NT2/D1 (cell line): Measurements from ENCODE around the gene TDRD15.

Experiments used
- DNase-seq: peaks from one replicate; pipeline ENCODE4 v3.0.0-alpha.2; 2011; ENCODE audit warnings: low read depth, low spot score
- H3K27me3 ChIP-seq: 2 replicates; pipeline ENCODE4 v1.6.0; 2011; ENCODE audit warnings: mild to moderate bottlenecking; ENCODE audit not compliant: insufficient read length, insufficient read depth
- H3K36me3 ChIP-seq: 2 replicates; pipeline ENCODE4 v1.6.1; 2011; ENCODE audit warnings: mild to moderate bottlenecking, low read length, mixed read lengths; ENCODE audit not compliant: insufficient read depth, insufficient read length
- H3K4me1 ChIP-seq: 2 replicates; pipeline ENCODE4 v1.5.1; 2011; ENCODE audit not compliant: insufficient read depth, insufficient read length
- H3K4me3 ChIP-seq: 2 replicates; pipeline ENCODE4 v1.5.1; 2011; ENCODE audit warnings: low read depth; ENCODE audit not compliant: insufficient read length
- H3K9ac ChIP-seq: 2 replicates; pipeline ENCODE4 v1.6.0; 2011; ENCODE audit warnings: low read depth; ENCODE audit not compliant: insufficient read length
- H3K9me3 ChIP-seq: 2 replicates; pipeline ENCODE4 v1.5.1; 2011; ENCODE audit warnings: mild to moderate bottlenecking, low read length; ENCODE audit not compliant: insufficient read depth
- SUZ12 ChIP-seq: IDR thresholded peaks from 2 replicates; pipeline ENCODE4 v1.6.1; 2011; ENCODE audit not compliant: insufficient read length, insufficient read depth; ENCODE audit errors: extremely low read depth
- YY1 ChIP-seq: IDR thresholded peaks from 2 replicates; pipeline ENCODE4 v1.6.1; 2011; ENCODE audit not compliant: insufficient read length, insufficient read depth
- ZNF274 ChIP-seq: IDR thresholded peaks from 2 replicates; pipeline ENCODE4 v1.6.1; 2011; ENCODE audit warnings: mild to moderate bottlenecking, low read depth, low read length

TDRD15 gene

DNA sequence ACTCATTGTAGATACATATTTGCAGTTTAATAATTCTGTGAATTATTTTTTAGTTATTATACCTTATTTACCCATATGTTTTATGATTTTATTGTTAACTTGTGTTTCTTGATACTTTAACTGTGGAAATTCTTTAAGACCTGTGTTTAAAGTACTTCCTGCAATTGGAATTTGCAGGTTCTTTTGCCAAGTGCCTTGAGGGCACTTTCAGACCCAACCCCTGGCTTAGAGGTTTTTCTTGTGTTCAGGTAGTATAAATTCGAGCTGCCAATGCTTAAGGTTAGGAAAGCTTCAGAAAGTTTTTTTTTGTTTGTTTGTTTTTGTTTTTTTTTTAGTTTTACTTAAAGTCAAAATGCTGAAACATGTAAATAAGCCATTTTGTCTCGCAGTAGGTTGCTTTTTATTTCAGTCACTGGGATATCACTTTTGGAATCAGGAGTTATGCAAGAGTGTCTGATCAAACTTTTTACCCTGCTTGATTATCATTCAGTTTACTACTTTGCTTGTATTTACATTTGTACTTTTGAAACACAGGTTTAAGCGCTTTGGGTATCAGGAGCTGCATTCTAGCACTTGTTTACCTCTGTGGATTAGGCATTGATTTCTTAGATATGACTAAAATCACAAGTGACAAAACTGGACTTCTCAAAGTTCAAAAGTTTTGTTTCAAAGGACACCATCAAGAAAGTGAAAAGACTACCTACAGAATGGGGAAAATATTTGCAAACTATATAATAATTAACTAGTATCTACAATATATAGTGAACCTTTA, 31.8 kb downstream of the TDRD15 start:
- H3K4me3 ChIP-seq, result no peak overlapping the region
- no peaks in the 10 kb centered on the region for H3K4me1 ChIP-seq

DNA sequence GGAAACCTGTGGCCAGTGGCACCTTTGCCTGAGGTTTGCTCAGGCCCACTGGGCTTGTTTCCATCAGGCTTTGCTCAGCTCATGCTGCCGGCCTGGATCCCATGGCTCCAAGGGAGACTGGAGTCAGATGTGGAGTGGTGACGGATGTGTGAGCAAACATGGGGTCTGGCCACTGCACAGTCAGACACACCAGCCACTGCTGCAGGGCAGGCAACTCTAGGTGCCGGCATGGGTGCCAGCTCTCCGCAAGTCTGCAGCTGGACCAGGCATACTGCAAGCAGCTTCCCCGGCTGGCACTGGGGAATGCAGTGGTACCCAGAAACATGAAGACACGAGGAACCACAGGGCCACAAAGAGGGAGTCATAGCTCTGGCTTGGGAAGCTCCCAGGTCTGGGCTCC, 37.4 kb downstream of the TDRD15 start:
- H3K27me3 ChIP-seq, result no peaks in the 10 kb centered on the region
- TF ChIP-seq YY1, result no peak
- no peak for TF ChIP-seq ZNF274
- no peak for TF ChIP-seq SUZ12
- no peak for DNase-seq
- no peaks in the 10 kb centered on the region for H3K9me3 ChIP-seq
- no peak overlapping the region for H3K4me3 ChIP-seq
- H3K4me1 ChIP-seq, result no peaks in the 10 kb centered on the region
- H3K36me3 ChIP-seq, result no peaks in the 10 kb centered on the region
- no peak overlapping the region for H3K9ac ChIP-seq

More for the DNA sequence above, 31.8 kb downstream of the TDRD15 start:
- no peak for TF ChIP-seq SUZ12
- TF ChIP-seq ZNF274, result no peak
- no peak for TF ChIP-seq YY1
- Histone ChIP-seq H3K9ac (no peak overlapping the region), H3K9me3 (no peaks in the 10 kb centered on the region), H3K27me3 (no peaks in the 10 kb centered on the region), H3K36me3 (no peaks in the 10 kb centered on the region)
- DNase-seq, result no peak

DNA sequence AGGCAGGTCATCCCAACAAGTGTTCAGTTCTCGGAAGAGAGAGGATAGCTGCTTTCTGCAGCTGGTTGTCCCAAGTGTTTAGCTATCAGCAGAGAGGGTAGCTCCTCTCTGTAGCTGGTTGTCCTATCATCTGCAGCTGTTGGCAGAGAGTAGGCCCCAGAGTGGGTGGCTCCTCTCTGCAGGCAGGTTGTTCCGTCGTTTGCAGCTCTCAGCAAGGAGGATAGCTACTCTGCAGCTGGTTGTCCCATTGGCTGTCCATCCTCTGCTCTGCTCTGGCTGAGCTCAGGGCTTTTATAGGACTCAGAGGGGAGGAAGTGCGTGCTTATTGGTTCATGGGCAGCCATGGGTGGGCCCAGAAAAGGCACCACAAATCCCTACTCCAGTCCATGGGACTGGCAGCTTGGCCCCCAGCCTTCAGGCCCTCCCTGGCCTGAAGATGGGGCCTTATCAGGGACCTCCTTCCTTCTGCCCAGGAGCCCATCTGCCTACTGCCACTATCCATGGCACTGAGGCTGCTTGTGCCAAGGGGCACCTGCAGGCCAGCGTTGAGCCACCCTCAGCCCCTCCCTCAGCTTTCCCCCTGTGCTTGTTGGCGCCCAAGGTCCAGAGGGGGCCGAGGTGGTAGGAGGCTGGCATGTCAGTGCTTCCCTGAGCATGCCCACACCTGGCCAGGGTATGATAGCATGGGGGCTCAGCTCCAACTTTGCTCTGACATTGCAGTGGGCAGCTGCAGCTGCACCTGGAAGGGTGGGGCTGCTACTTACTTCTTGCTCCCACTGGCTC, 38.3 kb downstream of the TDRD15 start:
- Histone ChIP-seq H3K4me1 (no peaks in the 10 kb centered on the region), H3K4me3 (no peak overlapping the region), H3K36me3 (no peaks in the 10 kb centered on the region), H3K9ac (no peak overlapping the region), H3K9me3 (no peaks in the 10 kb centered on the region), H3K27me3 (no peaks in the 10 kb centered on the region)
- no peak for TF ChIP-seq ZNF274
- TF ChIP-seq SUZ12, result no peak
- no peak for TF ChIP-seq YY1
- DNase-seq, result no peak

DNA sequence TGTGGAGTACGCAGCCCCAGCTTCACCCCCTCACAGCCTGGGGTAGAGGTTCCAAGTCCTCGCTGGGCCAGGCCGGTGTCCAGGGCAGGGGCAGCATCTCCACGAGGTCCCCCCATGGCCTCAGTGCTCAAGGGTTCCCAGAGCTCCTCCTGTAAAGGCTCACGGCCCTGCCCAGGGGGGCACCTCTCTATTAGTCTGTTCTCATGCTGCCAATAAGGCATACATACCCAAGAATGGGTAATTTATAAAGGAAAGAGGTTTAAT, 38.8 kb downstream of the TDRD15 start:
- no peak overlapping the region for H3K9ac ChIP-seq
- H3K36me3 ChIP-seq, result no peaks in the 10 kb centered on the region
- TF ChIP-seq YY1, result no peak
- no peak for TF ChIP-seq SUZ12
- TF ChIP-seq ZNF274, result no peak
- H3K4me1 ChIP-seq, result no peaks in the 10 kb centered on the region
- H3K27me3 ChIP-seq, result no peaks in the 10 kb centered on the region
- no peak for DNase-seq
- no peaks in the 10 kb centered on the region for H3K9me3 ChIP-seq
- H3K4me3 ChIP-seq, result no peak overlapping the region

DNA sequence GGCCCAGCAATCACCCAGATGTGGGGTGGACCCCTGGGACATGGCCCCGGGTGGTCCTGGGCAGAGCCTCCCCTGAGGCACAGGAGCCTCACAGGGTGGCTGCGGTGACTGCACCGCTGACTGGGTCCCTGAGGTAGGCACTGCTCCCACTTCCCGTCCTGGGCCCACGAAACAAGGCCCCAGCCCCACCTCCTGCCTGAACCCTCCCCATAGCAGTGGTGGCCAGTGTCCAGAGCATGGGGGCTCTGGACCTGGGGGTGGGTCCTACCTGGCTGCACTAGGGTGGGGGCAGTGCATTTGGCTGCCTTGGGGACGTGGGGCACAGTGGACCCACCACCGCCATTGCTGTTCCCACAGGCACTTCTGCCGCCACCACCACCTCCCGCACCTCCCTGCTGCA, 39.4 kb downstream of the TDRD15 start:
- Histone ChIP-seq H3K4me1 (no peaks in the 10 kb centered on the region), H3K9me3 (no peaks in the 10 kb centered on the region), H3K36me3 (no peaks in the 10 kb centered on the region), H3K27me3 (no peaks in the 10 kb centered on the region), H3K4me3 (no peak overlapping the region), H3K9ac (no peak overlapping the region)
- TF ChIP-seq SUZ12 (no peak), YY1 (no peak), ZNF274 (no peak)
- no peak for DNase-seq

DNA sequence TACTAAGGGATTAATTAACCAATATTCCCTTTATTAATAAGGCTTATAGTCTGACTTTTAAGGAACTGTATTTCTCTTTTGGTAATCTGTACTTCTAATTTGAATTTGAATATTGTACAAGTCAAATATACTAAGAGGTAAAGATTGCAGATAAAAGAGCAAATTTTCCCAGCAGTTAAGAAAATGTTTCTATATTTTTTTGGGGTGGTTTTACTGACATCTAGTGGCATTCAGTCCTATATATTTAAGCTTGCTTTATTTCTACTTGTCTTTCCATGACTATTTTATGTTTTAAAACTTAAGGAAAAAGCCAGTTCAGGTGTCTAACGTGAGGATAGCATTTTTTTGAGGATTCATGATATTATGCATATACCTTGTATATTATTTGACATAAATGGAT, 41.6 kb downstream of the TDRD15 start:
- TF ChIP-seq YY1, result no peak
- TF ChIP-seq ZNF274, result no peak
- TF ChIP-seq SUZ12, result no peak
- Histone ChIP-seq H3K9me3 (no peaks in the 10 kb centered on the region), H3K27me3 (no peaks in the 10 kb centered on the region), H3K9ac (no peak overlapping the region), H3K4me3 (no peak overlapping the region), H3K36me3 (no peaks in the 10 kb centered on the region), H3K4me1 (no peaks in the 10 kb centered on the region)
- no peak for DNase-seq

DNA sequence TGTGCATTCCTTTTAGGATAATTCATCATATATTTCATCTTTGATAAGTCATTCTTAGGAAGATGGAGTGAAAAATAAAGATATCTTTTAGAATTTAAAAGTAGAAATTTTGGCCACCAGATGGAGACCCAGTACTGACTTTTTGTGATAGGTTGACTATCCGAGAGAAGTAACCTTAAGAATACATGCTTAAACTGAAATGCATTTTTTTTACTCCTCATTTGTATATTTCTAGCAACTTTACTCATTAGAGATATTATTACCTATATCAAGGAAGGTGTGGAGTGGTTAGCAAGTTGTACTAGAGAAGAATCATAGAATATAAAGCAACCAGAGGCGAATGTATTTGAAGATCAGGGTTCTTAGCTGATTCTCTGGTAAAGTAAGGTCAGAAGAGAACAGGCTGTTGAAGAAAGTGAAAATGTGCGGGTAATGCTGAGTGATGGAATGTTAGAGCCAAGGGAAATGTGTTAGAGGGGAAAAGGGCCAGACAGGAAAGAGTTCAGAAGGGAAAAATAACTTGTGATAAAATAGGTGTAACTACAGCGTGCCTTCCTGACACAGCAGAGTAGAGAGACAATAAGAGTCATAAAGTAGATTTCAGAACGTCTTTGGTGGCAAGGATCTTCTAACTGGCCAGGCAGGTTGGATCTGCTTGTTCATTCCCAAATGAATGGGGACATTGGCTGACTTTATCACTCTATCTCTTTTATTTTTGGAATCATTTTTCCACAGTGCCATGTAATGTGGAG, 52.3 kb downstream of the TDRD15 start:
- TF ChIP-seq SUZ12 (no peak), YY1 (no peak)
- H3K36me3 ChIP-seq, result no peaks in the 10 kb centered on the region
- DNase-seq, result no peak
- no peaks in the 10 kb centered on the region for H3K4me1 ChIP-seq
- no peaks in the 10 kb centered on the region for H3K27me3 ChIP-seq
- no peaks in the 10 kb centered on the region for H3K9me3 ChIP-seq
- H3K4me3 ChIP-seq, result no peak overlapping the region
- H3K9ac ChIP-seq, result no peak overlapping the region
